SK-N-SH (cell line): Measurements from ENCODE around the gene IGSF23. TPM values are rescaled to one million over a fixed set of nuclear protein-coding genes. Genes with fewer than 3 reads are reported as not detected.

Source experiments
- CTCF ChIA-PET: fragments of 300-600, 350-600 bp; formaldehyde crosslinking; extraction: SDS; loops from one replicate; lab custom pipeline; 2021; lab: Yijun Ruan, JAX
- POLR2A ChIA-PET: fragments of 350-600 bp; sonication (Branson Sonifier 250); formaldehyde crosslinking; extraction: SDS; loops from one replicate; lab custom pipeline; 2020; ENCODE audit warnings: antibody characterized with exemption, inconsistent platforms; lab: Yijun Ruan, JAX
- DNase-seq: peaks from one replicate; pipeline ENCODE4 v3.0.0; 2012
- H2AFZ ChIP-seq: fragments of 200-600 bp; sonication (generic); 2 replicates; pipeline ENCODE4 v1.8.1; 2016; ENCODE audit warnings: antibody characterized with exemption, mild to moderate bottlenecking, low read depth
- H3F3A ChIP-seq: fragments of 200-600 bp; sonication (generic); replicated peaks from 2 replicates; pipeline ENCODE3; 2016; ENCODE audit warnings: antibody characterized with exemption, mild to moderate bottlenecking; ENCODE audit not compliant: insufficient read depth
- H3K27ac ChIP-seq, 2 experiments: fragments of 200-500 bp in 1 of 2; fragments of 200-600 bp in 1 of 2; sonication (Bioruptor generic) in 1 of 2; sonication (generic), shearing (Covaris generic) in 1 of 2; 2 replicates each; pipeline versions ENCODE4 v1.5.1 to v1.6.1; 2014 to 2016; ENCODE audit warnings: low read depth in 2 of 2, inconsistent platforms in 1 of 2, low read length in 1 of 2, mild to moderate bottlenecking in 1 of 2, mixed read lengths in 1 of 2
- H3K27me3 ChIP-seq: fragments of 200-600 bp; sonication (generic), shearing (Covaris generic); 2 replicates; pipeline ENCODE4 v1.6.1; 2016; ENCODE audit warnings: mixed run types; ENCODE audit not compliant: insufficient read depth
- H3K36me3 ChIP-seq, 2 experiments: fragments of 200-500 bp in 1 of 2; fragments of 200-600 bp in 1 of 2; sonication (Bioruptor generic) in 1 of 2; sonication (generic) in 1 of 2; replicated peaks in 1 of 2; 2 replicates each; pipeline versions ENCODE3 to v1.5.1; 2014 to 2016; ENCODE audit warnings: low read length in 1 of 2, mild to moderate bottlenecking in 1 of 2; ENCODE audit not compliant: insufficient read depth in 2 of 2, control insufficient read depth in 1 of 2
- H3K4me1 ChIP-seq, 2 experiments: fragments of 200-500 bp in 1 of 2; fragments of 200-600 bp in 1 of 2; sonication (Bioruptor generic) in 1 of 2; sonication (generic), shearing (Covaris generic) in 1 of 2; 2 replicates each; pipeline versions ENCODE4 v1.5.1 to v1.6.1; 2014 to 2016; ENCODE audit warnings: low read depth in 1 of 2, low read length in 1 of 2, mixed run types in 1 of 2; ENCODE audit not compliant: insufficient read depth in 2 of 2, control insufficient read depth in 1 of 2
- H3K4me2 ChIP-seq: fragments of 200-600 bp; sonication (generic), shearing (Covaris generic); 2 replicates; pipeline ENCODE4 v1.6.1; 2017; ENCODE audit warnings: mixed run types
- H3K4me3 ChIP-seq, 2 experiments: fragments of 200-500 bp in 1 of 2; fragments of 200-600 bp in 1 of 2; sonication (Bioruptor generic) in 1 of 2; sonication (generic), shearing (Covaris generic) in 1 of 2; 2 replicates each; pipeline versions ENCODE4 v1.5.1 to v1.8.1; 2014 to 2016; ENCODE audit warnings: low read depth in 2 of 2, inconsistent platforms in 1 of 2, low read length in 1 of 2, mild to moderate bottlenecking in 1 of 2, mixed read lengths in 1 of 2, moderate library complexity in 1 of 2
- H3K79me2 ChIP-seq: fragments of 200-600 bp; sonication (generic); 2 replicates; pipeline ENCODE4 v1.8.1; 2017; ENCODE audit warnings: mild to moderate bottlenecking; ENCODE audit not compliant: insufficient read depth
- H3K9ac ChIP-seq: fragments of 200-600 bp; sonication (generic); 2 replicates; pipeline ENCODE4 v1.6.1; 2017; ENCODE audit warnings: mixed run types
- H3K9me2 ChIP-seq: fragments of 200-600 bp; sonication (generic); 2 replicates; pipeline ENCODE4 v1.6.1; 2017; ENCODE audit warnings: mixed run types
- H3K9me3 ChIP-seq: fragments of 200-600 bp; sonication (generic); 2 replicates; pipeline ENCODE4 v1.6.1; 2017; ENCODE audit warnings: mixed run types, mild to moderate bottlenecking, moderate library complexity
- H4K20me1 ChIP-seq: fragments of 200-600 bp; sonication (generic); 2 replicates; pipeline ENCODE4 v1.6.1; 2017; ENCODE audit warnings: mild to moderate bottlenecking, mixed run types; ENCODE audit not compliant: insufficient read depth
- CHD2 ChIP-seq: fragments of 150-350 bp; IDR thresholded peaks from 2 replicates; pipeline ENCODE4 v1.6.1; 2018; ENCODE audit warnings: low read length; ENCODE audit not compliant: partially characterized antibody
- CTCF ChIP-seq: fragments of 200-600 bp; sonication (generic); IDR thresholded peaks from 2 replicates; pipeline ENCODE4 v1.6.1; 2017; ENCODE audit warnings: antibody characterized with exemption, mild to moderate bottlenecking, moderate library complexity
- ELF1 ChIP-seq: IDR thresholded peaks from 2 replicates; pipeline ENCODE4 v1.4.0; 2012
- FOXJ3 ChIP-seq: sonication (generic); formaldehyde crosslinking; IDR thresholded peaks from 2 replicates; pipeline ENCODE4 v1.5.1; 2020; ENCODE audit warnings: mild to moderate bottlenecking, missing genetic modification reagents
- FOXM1 ChIP-seq: IDR thresholded peaks from 2 replicates; pipeline ENCODE4 v1.4.0; 2012; ENCODE audit warnings: low read depth, mild to moderate bottlenecking
- GABPA ChIP-seq: IDR thresholded peaks from 2 replicates; pipeline ENCODE4 v1.4.0; 2012; ENCODE audit warnings: low read depth, mild to moderate bottlenecking
- IRF3 ChIP-seq: fragments of 150-350 bp; IDR thresholded peaks from 2 replicates; pipeline ENCODE4 v1.6.1; 2016; ENCODE audit warnings: mild to moderate bottlenecking, low read depth, low read length
- JUND ChIP-seq: IDR thresholded peaks from 2 replicates; pipeline ENCODE4 v1.4.0; 2012
- MAX ChIP-seq: IDR thresholded peaks from 2 replicates; pipeline ENCODE4 v1.4.0; 2012; ENCODE audit warnings: low read depth
- MXI1 ChIP-seq: IDR thresholded peaks from 2 replicates; pipeline ENCODE4 v1.6.1; 2012; ENCODE audit warnings: mild to moderate bottlenecking, low read depth, low read length, improper control_type of control experiment
- PBX3 ChIP-seq: IDR thresholded peaks from 2 replicates; pipeline ENCODE4; 2012
- POLR2AphosphoS5 ChIP-seq: IDR thresholded peaks from 2 replicates; pipeline ENCODE4 v1.6.1; 2012; ENCODE audit warnings: low read depth, low read length
- RCOR1 ChIP-seq: fragments of 150-350 bp; IDR thresholded peaks from 2 replicates; pipeline ENCODE4 v1.6.1; 2017; ENCODE audit warnings: antibody characterized with exemption, low read length
- REST ChIP-seq: IDR thresholded peaks from 2 replicates; pipeline ENCODE4 v1.6.1; 2012; ENCODE audit warnings: mild to moderate bottlenecking, low read depth, low read length, moderate library complexity
- RFX5 ChIP-seq: IDR thresholded peaks from 2 replicates; pipeline ENCODE4 v1.6.1; 2012; ENCODE audit warnings: mild to moderate bottlenecking, improper control_type of control experiment, low read length
- TAF1 ChIP-seq: IDR thresholded peaks from 2 replicates; pipeline ENCODE4 v1.6.1; 2012; ENCODE audit warnings: low read depth, mild to moderate bottlenecking, low read length, moderate library complexity, borderline replicate concordance
- USF1 ChIP-seq: IDR thresholded peaks from 2 replicates; pipeline ENCODE4 v1.4.0; 2012; ENCODE audit warnings: low read depth, borderline replicate concordance
- YY1 ChIP-seq: IDR thresholded peaks from 2 replicates; pipeline ENCODE4 v1.4.0; 2012; ENCODE audit warnings: low read depth, mild to moderate bottlenecking
- ZBTB33 ChIP-seq: IDR thresholded peaks from 2 replicates; pipeline ENCODE4 v1.4.0; 2012; ENCODE audit warnings: low read depth, borderline replicate concordance
- WGBS: methylation state at CpG from one replicate; pipeline ENCODE4 v1.1.6; 2017; ENCODE audit warnings: low lambda C conversion rate; 5-methylcytosine and 5-hydroxymethylcytosine counted together
- polyA plus RNA-seq, 3 experiments: library from polyadenylated mRNA; depleted of rRNA; stranded (reverse); fragments of >200 nt; gene quantifications; 2 replicates each; pipeline ENCODE4 v1.2.3, GENCODE V29; 2012

Gene IGSF23
- polyA plus RNA-seq, 1 of the 3 experiments (the other 2 are of a cell fraction) = 0.08 TPM

GRCh38 chr19:44621367-44621766 lies 8.0 kb downstream of the IGSF23 start:
- H3K4me2 ChIP-seq = no peak overlapping the region
- no peak overlapping the region for H3K4me3 ChIP-seq
- no peaks in the 10 kb centered on the region for H3K36me3 ChIP-seq
- WGBS = 53% methylated on average over 6 of the region's 6 CpGs
- H3K79me2 ChIP-seq = no peaks in the 10 kb centered on the region
- H3F3A ChIP-seq = peaks cover 17% of the 10 kb centered on the region
- H3K27ac ChIP-seq = no peak overlapping the region
- H2AFZ ChIP-seq = no peak overlapping the region
- no peaks in the 10 kb centered on the region for H3K27me3 ChIP-seq
- no peaks in the 10 kb centered on the region for H3K9me3 ChIP-seq
- DNase-seq = no peak
- H3K9ac ChIP-seq = no peak overlapping the region
- POLR2A ChIA-PET = no interaction called here
- TF ChIP-seq YY1 (no peak), CHD2 (no peak), ZBTB33 (no peak), GABPA (no peak), FOXJ3 (CRISPR knock-in tag) (no peak), FOXM1 (no peak), TAF1 (no peak), MAX (no peak), USF1 (no peak), CTCF (no peak), REST (no peak), PBX3 (no peak), MXI1 (no peak), RCOR1 (no peak), RFX5 (no peak), POLR2AphosphoS5 (no peak), ELF1 (no peak), JUND (no peak), IRF3 (no peak)
- CTCF ChIA-PET = interaction anchor here (1.1 to 1.8 kb wide), 3 partner anchors 15 to 50 kb away, joined by 3 to 5 read pairs (median 3); no protein-coding TSS in a partner anchor
- H3K9me2 ChIP-seq = no peaks in the 10 kb centered on the region
- H3K4me1 ChIP-seq = peaks cover 0 to 4% of the 10 kb centered on the region in 2 experiments; a peak in 1 of 4 replicates
- no peaks in the 10 kb centered on the region for H4K20me1 ChIP-seq
